GM13976 (cell line): ENCODE results near the gene LAIR2.

Source experiments
- DNase-seq: peaks from one replicate; pipeline ENCODE4 v3.0.0; 2012; ENCODE audit warnings: low spot score
- CTCF ChIP-seq: IDR thresholded peaks from 2 replicates; pipeline ENCODE4 v1.5.1; 2012; ENCODE audit warnings: borderline replicate concordance, mild to moderate bottlenecking; ENCODE audit not compliant: insufficient read depth; ENCODE audit errors: extremely low read depth, missing control alignments, control extremely low read depth
- in situ Hi-C: fragments of 300-500 bp; cut with MboI; formaldehyde crosslinking; loops from one replicate; pipeline ENCODE4 v1.12.0; 2022; ENCODE audit warnings: low sequenced_read_pairs, mixed read lengths, inconsistent platforms; ENCODE audit not compliant: unreplicated experiment

The LAIR2 gene

GRCh38 chr19:54462047-54462654 is 40.5 kb upstream of the LAIR2 start:
- in situ Hi-C loops, result no loop called here
- TF ChIP-seq CTCF, result no peak
- DNase-seq, result no peak

- in situ Hi-C loops, result no loop called here
- peak; percentile 26 for TF ChIP-seq CTCF
- peak; percentile 54 for DNase-seq
Observed at GRCh38 chr19:54462655-54463530, 39.7 kb upstream of the LAIR2 start.

- in situ Hi-C loops, result no loop called here
- TF ChIP-seq CTCF, result no peak
- peak; percentile 93 for DNase-seq
Observed at GRCh38 chr19:54463531-54464043, 39.0 kb upstream of the LAIR2 start, which contains the start of gene LENG9. Gene LENG9 (minus strand): TSS chr19:54463778. CDS start chr19:54463526, 252 bp downstream.

- in situ Hi-C loops, result no loop called here
- TF ChIP-seq CTCF, result no peak
- DNase-seq, result peak; percentile 87
Observed at GRCh38 chr19:54464044-54464629, 38.5 kb upstream of the LAIR2 start.

GRCh38 chr19:54464630-54465425 is 37.8 kb upstream of the LAIR2 start:
- DNase-seq, result peak; percentile 92
- TF ChIP-seq CTCF, result no peak
- in situ Hi-C loops, result no loop called here
